Chondrocyte (in vitro differentiated cells): ENCODE data around the gene PIM3. TPM values are rescaled to one million over a fixed set of nuclear protein-coding genes. Genes with fewer than 3 reads are reported as not detected.
A peak's percentile ranks its signal among the peaks of the same experiment; 100 is the strongest.

ENCODE experiments used
- DNase-seq: peaks from one replicate; pipeline ENCODE4 v3.0.0; 2021; ENCODE audit warnings: mixed read lengths, low spot score
- H3K27ac Mint-ChIP-seq: one replicate; pipeline ENCODE4 v1.8.0; 2021; ENCODE audit warnings: mild to moderate bottlenecking, moderate library complexity, mixed read lengths; ENCODE audit not compliant: unreplicated experiment
- H3K27me3 Mint-ChIP-seq: 2 replicates; pipeline ENCODE4 v1.8.0; 2021; ENCODE audit warnings: low read depth, mixed read lengths
- H3K36me3 Mint-ChIP-seq: 2 replicates; pipeline ENCODE4 v1.8.0; 2021; ENCODE audit warnings: low read depth, mixed read lengths
- H3K4me1 Mint-ChIP-seq: 2 replicates; pipeline ENCODE4 v1.8.0; 2021; ENCODE audit warnings: low read depth, mild to moderate bottlenecking, mixed read lengths
- H3K4me3 Mint-ChIP-seq: one replicate; pipeline ENCODE4 v1.8.0; 2021; ENCODE audit warnings: mild to moderate bottlenecking, moderate library complexity, mixed read lengths; ENCODE audit not compliant: unreplicated experiment
- H3K9me3 Mint-ChIP-seq: 2 replicates; pipeline ENCODE4 v1.8.0; 2021; ENCODE audit warnings: low read depth, mixed read lengths
- CTCF ChIP-seq: fragments of 200-600 bp; sonication (generic); IDR thresholded peaks from 2 replicates; pipeline ENCODE4 v1.5.0; 2021; ENCODE audit warnings: antibody characterized with exemption, mild to moderate bottlenecking, moderate library complexity
- microRNA-seq: library from miRNA; unstranded; fragments of <30 nt; microRNA quantifications from one replicate; pipeline ENCODE4 v1.2.0, GENCODE V29; 2020; ENCODE audit warnings: borderline number of aligned reads
- total RNA-seq: library from RNA; stranded (reverse); gene quantifications from 3 replicates; pipeline ENCODE4 v1.2.1, GENCODE V29; 2021

Gene PIM3
- total RNA-seq, 1 donor from 2014 or later: 18.2 TPM

- H3K27me3 Mint-ChIP-seq: peaks cover 12% of the 10 kb centered on the region
- no peak for TF ChIP-seq CTCF
- H3K4me3 Mint-ChIP-seq: no peak overlapping the region
- H3K36me3 Mint-ChIP-seq: no peaks in the 10 kb centered on the region
- no peak overlapping the region for H3K27ac Mint-ChIP-seq
- no peaks in the 10 kb centered on the region for H3K9me3 Mint-ChIP-seq
- peaks cover 11% of the 10 kb centered on the region for H3K4me1 Mint-ChIP-seq
- DNase-seq: peak; percentile 92
Observed at GRCh38 chr22:50009765-50010675, 49.4 kb downstream of the PIM3 start.

GRCh38 chr22:50010676-50011446 is 50.3 kb downstream of the PIM3 start:
- Mint-ChIP-seq H3K27me3 (peaks cover 9% of the 10 kb centered on the region), H3K4me1 (peaks cover 11% of the 10 kb centered on the region), H3K27ac (no peak overlapping the region), H3K36me3 (no peaks in the 10 kb centered on the region), H3K9me3 (no peaks in the 10 kb centered on the region), H3K4me3 (no peak overlapping the region)
- TF ChIP-seq CTCF: no peak
- DNase-seq: peak; percentile 75

GRCh38 chr22:50011447-50012210 is 51.1 kb downstream of the PIM3 start:
- DNase-seq: no peak
- Mint-ChIP-seq H3K4me3 (no peak overlapping the region), H3K9me3 (no peaks in the 10 kb centered on the region), H3K4me1 (peaks cover 11% of the 10 kb centered on the region), H3K36me3 (no peaks in the 10 kb centered on the region), H3K27me3 (peaks cover 9% of the 10 kb centered on the region), H3K27ac (no peak overlapping the region)
- TF ChIP-seq CTCF: no peak

GRCh38 chr22:50012211-50013181 is 51.9 kb downstream of the PIM3 start, which contains the start of gene IL17REL:
Gene IL17REL, minus strand, starts transcription at chr22:50012765. Its CDS starts 119 bp downstream, at chr22:50012646.
- peaks cover 10% of the 10 kb centered on the region for H3K27me3 Mint-ChIP-seq

More at GRCh38 chr22:50012211-50013181, 51.9 kb downstream of the PIM3 start, which contains the start of gene IL17REL:
- H3K36me3 Mint-ChIP-seq: no peaks in the 10 kb centered on the region
- peak; percentile 66 for TF ChIP-seq CTCF
- peaks cover 11% of the 10 kb centered on the region for H3K4me1 Mint-ChIP-seq
- H3K9me3 Mint-ChIP-seq: no peaks in the 10 kb centered on the region
- DNase-seq: peak; percentile 78
- H3K4me3 Mint-ChIP-seq: no peak within 1 kb of the TSS
- H3K27ac Mint-ChIP-seq: no peak within 1 kb of the TSS

Small RNAs within 50 kb of the gene (microRNA-seq; reads per million reads assigned to microRNA genes)
- gene MIR6821: not detected

Other genes starting within 250 kb of the PIM3 start
- gene BRD1, start 132.9 kb upstream of the PIM3 start, total RNA-seq: 27.7 to 29.5 TPM (median 29.5 TPM) in 3 replicates
- gene ZBED4, start 106.9 kb upstream of the PIM3 start, total RNA-seq: 15.3 to 17.6 TPM (median 17.6 TPM) in 3 replicates
- gene ALG12, start 42.3 kb upstream of the PIM3 start, total RNA-seq: 18.7 to 27.3 TPM (median 20.6 TPM) in 3 replicates
- gene CRELD2, start 42.1 kb upstream of the PIM3 start, total RNA-seq: 44.3 to 117 TPM (median 49.9 TPM) in 3 replicates
- 0.17 to 0.23 TPM in 2 of 3 replicates, not detected in the other for gene IL17REL, start 52.0 kb downstream of the PIM3 start, total RNA-seq
- not detected in 3 replicates for gene TTLL8, start 97.5 kb downstream of the PIM3 start, total RNA-seq
- gene MLC1, start 124.7 kb downstream of the PIM3 start, total RNA-seq: 0.38 to 0.77 TPM (median 0.50 TPM) in 3 replicates
- gene MOV10L1, start 129.2 kb downstream of the PIM3 start, total RNA-seq: 0.51 to 1.1 TPM (median 1.1 TPM) in 3 replicates
- 3.0 to 6.1 TPM (median 3.3 TPM) in 3 replicates for gene PANX2, start 210.0 kb downstream of the PIM3 start, total RNA-seq
- gene TRABD, start 225.1 kb downstream of the PIM3 start, total RNA-seq: 18.5 to 20.5 TPM (median 20.2 TPM) in 3 replicates
- 14.8 to 22.8 TPM (median 17.1 TPM) in 3 replicates for gene SELENOO, start 240.2 kb downstream of the PIM3 start, total RNA-seq